B cell (primary cell): ENCODE measurements around the gene ZBP1. TPM values are rescaled to one million over a fixed set of nuclear protein-coding genes. Genes with fewer than 3 reads are reported as not detected.

ENCODE experiments used
- ATAC-seq: fragments of 200-7000 bp; cut with Tn5 transposase; one replicate; pipeline ENCODE4 v1.10.0; 2021; ENCODE audit warnings: low read depth, mild to moderate bottlenecking, moderate number of reproducible peaks, moderate library complexity
- CTCF ChIA-PET: fragments of 350-600 bp; sonication (Branson Sonifier 250); formaldehyde crosslinking; loops from one replicate; lab custom pipeline; 2021; ENCODE audit warnings: antibody characterized with exemption, inconsistent platforms; lab: Charles Lee
- POLR2A ChIA-PET: fragments of 350-600 bp; sonication (Branson Sonifier 250); formaldehyde crosslinking; loops from one replicate; lab custom pipeline; 2021; ENCODE audit warnings: antibody characterized with exemption; lab: Charles Lee
- DNase-seq: peaks from one replicate; pipeline ENCODE4 v3.0.0; 2013
- H2AFZ ChIP-seq: 2 replicates; pipeline ENCODE4 v1.6.1; 2012; ENCODE audit warnings: mild to moderate bottlenecking, low read depth, low read length; ENCODE audit not compliant: insufficient read depth, poor library complexity, severe bottlenecking
- H3K27ac ChIP-seq, 2 donors: 1 replicate in 1 of 2; 2 replicates in 1 of 2; pipeline ENCODE4 v1.5.1; 2012 to 2013; ENCODE audit warnings: low read length in 2 of 2, mild to moderate bottlenecking in 2 of 2, moderate library complexity in 1 of 2
- H3K27me3 ChIP-seq, 4 experiments: fragments of 200-600 bp in 1 of 4; sonication (generic) in 1 of 4; replicated peaks in 1 of 4; 1 replicate in 2 of 4; 2 replicates in 2 of 4; pipeline versions ENCODE4 v1.6.1 to v1.7.0; 2013 to 2016; ENCODE audit warnings: low read length in 3 of 4, mild to moderate bottlenecking in 2 of 4, mixed read lengths in 1 of 4, moderate library complexity in 1 of 4; ENCODE audit not compliant: insufficient read depth in 4 of 4, control insufficient read depth in 3 of 4; ENCODE audit errors: control extremely low read depth in 1 of 4
- H3K36me3 ChIP-seq, 2 experiments: replicated peaks in 1 of 2; 1 replicate in 1 of 2; 2 replicates in 1 of 2; pipeline versions ENCODE4 v1.6.1 to v1.7.1; 2013; ENCODE audit warnings: low read length in 1 of 2; ENCODE audit not compliant: insufficient read depth in 2 of 2, control insufficient read depth in 1 of 2; ENCODE audit errors: control extremely low read depth in 1 of 2, extremely low read depth in 1 of 2
- H3K4me1 ChIP-seq, 2 donors: fragments of 200-600 bp in 1 of 2; sonication (generic) in 1 of 2; 1 replicate in 1 of 2; 2 replicates in 1 of 2; pipeline versions ENCODE4 v1.5.1 to v1.6.1; 2013 to 2017; ENCODE audit warnings: low read length in 2 of 2; ENCODE audit not compliant: control insufficient read depth in 2 of 2, insufficient read depth in 2 of 2
- H3K4me2 ChIP-seq: replicated peaks from 2 replicates; pipeline ENCODE3; 2012; ENCODE audit warnings: mild to moderate bottlenecking, low read depth, low read length; ENCODE audit not compliant: poor library complexity, severe bottlenecking
- H3K4me3 ChIP-seq, 5 experiments: fragments of 200-600 bp in 1 of 5; sonication (generic) in 1 of 5; 1 replicate in 3 of 5; 2 replicates in 2 of 5; pipeline versions ENCODE4 v1.5.1 to v1.7.0; 2011 to 2016; ENCODE audit warnings: low read length in 4 of 5, mild to moderate bottlenecking in 4 of 5, low read depth in 2 of 5, control low read depth in 1 of 5, moderate library complexity in 1 of 5; ENCODE audit not compliant: insufficient read depth in 1 of 5; ENCODE audit errors: control extremely low read depth in 1 of 5, extremely low read depth in 1 of 5
- H3K79me2 ChIP-seq: fragments of 200-600 bp; sonication (generic); one replicate; pipeline ENCODE4 v1.6.0; 2016; ENCODE audit warnings: low read length; ENCODE audit not compliant: control insufficient read depth, insufficient read depth
- H3K9ac ChIP-seq: fragments of 200-600 bp; sonication (generic); 2 replicates; pipeline ENCODE4 v1.6.1; 2017; ENCODE audit warnings: mild to moderate bottlenecking, low read length, moderate library complexity
- H3K9me3 ChIP-seq, 3 donors: one replicate each; pipeline versions ENCODE4 v1.6.1 to v1.7.1; 2013; ENCODE audit warnings: low read length in 2 of 3; ENCODE audit not compliant: control insufficient read depth in 2 of 3, insufficient read depth in 1 of 3; ENCODE audit errors: control extremely low read depth in 1 of 3
- H4K20me1 ChIP-seq: 2 replicates; pipeline ENCODE4 v1.6.0; 2012; ENCODE audit warnings: mild to moderate bottlenecking, low read length; ENCODE audit not compliant: insufficient read depth, control insufficient read depth, poor library complexity, severe bottlenecking
- H3K27ac Mint-ChIP-seq: one replicate; pipeline ENCODE4 v1.8.0; 2021; ENCODE audit warnings: mixed read lengths
- H3K27me3 Mint-ChIP-seq: one replicate; pipeline ENCODE4 v1.8.0; 2021; ENCODE audit warnings: mixed read lengths
- H3K4me1 Mint-ChIP-seq: one replicate; pipeline ENCODE4 v1.8.0; 2021; ENCODE audit warnings: mixed read lengths
- H3K4me3 Mint-ChIP-seq: one replicate; pipeline ENCODE4 v1.8.0; 2021; ENCODE audit warnings: mixed read lengths
- H3K9me3 Mint-ChIP-seq: one replicate; pipeline ENCODE4 v1.8.0; 2022; ENCODE audit warnings: mixed read lengths; ENCODE audit not compliant: insufficient read depth
- EZH2 ChIP-seq: IDR thresholded peaks from 2 replicates; pipeline ENCODE4 v1.6.1; 2012; ENCODE audit warnings: borderline replicate concordance, low read depth, mild to moderate bottlenecking, moderate library complexity, low read length; ENCODE audit not compliant: insufficient read depth, poor library complexity, severe bottlenecking
- WGBS: methylation state at CpG from one replicate; pipeline ENCODE4 v1.1.5; 2013; ENCODE audit warnings: missing lambda C conversion rate; ENCODE audit not compliant: insufficient coverage; 5-methylcytosine and 5-hydroxymethylcytosine counted together
- intact Hi-C: fragments of 100-400 bp; cut with micrococcal nuclease; formaldehyde crosslinking; loops from one replicate; pipeline ENCODE4 v1.10.0; 2022
- polyA plus RNA-seq: library from polyadenylated mRNA; depleted of rRNA; stranded (reverse); fragments of >200 nt; gene quantifications from 2 replicates; pipeline ENCODE4 v1.2.3, GENCODE V29; 2012
- total RNA-seq, 2 donors: library from RNA; stranded (reverse); fragments of 120-200 nt in 1 of 2; gene quantifications; 1 replicate in 1 of 2; 2 replicates in 1 of 2; pipeline versions ENCODE4 v1.2.3 to v1.2.4, GENCODE V29; 2013 to 2022
- TF ChIP-seq, protein P1 (sequence below): fragments of 200-600 bp; IDR thresholded peaks from one replicate; pipeline ENCODE4 v1.8.0; 2022; ENCODE audit warnings: antibody characterized with exemption, mild to moderate bottlenecking

ZBP1 gene
- total and polyA plus RNA-seq, 2 donors (not counting 1 experiment from before 2014, with no cell fraction given) = 29.9 to 69.2 TPM

DNA sequence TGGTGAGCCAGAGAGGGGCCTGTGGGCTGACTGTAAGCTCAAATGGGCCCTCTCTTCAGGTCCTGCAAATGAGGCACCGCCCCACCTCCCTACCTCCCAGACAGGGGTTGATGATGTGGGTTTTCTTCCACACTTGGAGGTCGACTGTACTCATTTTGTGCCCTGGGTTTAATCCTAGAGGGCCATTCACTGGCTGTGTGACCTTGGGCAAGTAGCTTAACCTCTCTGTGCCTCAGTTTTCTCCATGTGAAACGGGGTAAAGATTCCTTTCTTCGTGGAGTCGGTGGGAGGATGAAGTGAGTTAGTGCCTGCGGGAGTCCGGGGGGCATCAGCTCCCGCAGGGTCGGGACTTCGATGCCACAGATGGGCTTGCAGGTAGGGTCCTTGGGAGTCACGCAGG, 23.9 kb downstream of the ZBP1 start:
- no peak overlapping the region for H3K4me3 ChIP-seq
- H3K4me3 Mint-ChIP-seq = no peak overlapping the region
- no peaks in the 10 kb centered on the region for H3K79me2 ChIP-seq
- peaks cover 0 to 14% (median 2%) of the 10 kb centered on the region in 4 experiments for H3K27me3 ChIP-seq
- H3K27ac ChIP-seq = no peak overlapping the region
- no peak for ATAC-seq
- no peaks in the 10 kb centered on the region for H3K9me3 Mint-ChIP-seq
- H3K27me3 Mint-ChIP-seq = peaks cover 6% of the 10 kb centered on the region
- no peak overlapping the region for H3K27ac Mint-ChIP-seq
- H3K4me2 ChIP-seq = peak overlapping the region; percentile 83
- intact Hi-C loops = no loop called here
- H3K9me3 ChIP-seq = peaks cover 0 to 2% (median 0%) of the 10 kb centered on the region in 3 donors
- H3K9ac ChIP-seq = no peak overlapping the region
- H2AFZ ChIP-seq = no peak overlapping the region
- WGBS = 74% methylated on average over 9 of the region's 11 CpGs
- CTCF ChIA-PET = interaction anchor here (0.6 to 11.4 kb wide), 42 partner anchors 10 to 1046 kb away, joined by 3 to 131 read pairs (median 4); partner anchors contain the start of gene ZBP1
- H3K4me1 ChIP-seq = peaks cover 10 to 26% of the 10 kb centered on the region in 2 donors
- no peaks in the 10 kb centered on the region for H4K20me1 ChIP-seq
- no peaks in the 10 kb centered on the region for H3K36me3 ChIP-seq
- POLR2A ChIA-PET = interaction anchor here (0.8 kb wide), 1 partner anchor 34 kb away, joined by 3 read pairs; no protein-coding TSS in a partner anchor
- H3K4me1 Mint-ChIP-seq = peaks cover 18% of the 10 kb centered on the region
- TF ChIP-seq EZH2 = no peak
- TF ChIP-seq, protein P1, sequence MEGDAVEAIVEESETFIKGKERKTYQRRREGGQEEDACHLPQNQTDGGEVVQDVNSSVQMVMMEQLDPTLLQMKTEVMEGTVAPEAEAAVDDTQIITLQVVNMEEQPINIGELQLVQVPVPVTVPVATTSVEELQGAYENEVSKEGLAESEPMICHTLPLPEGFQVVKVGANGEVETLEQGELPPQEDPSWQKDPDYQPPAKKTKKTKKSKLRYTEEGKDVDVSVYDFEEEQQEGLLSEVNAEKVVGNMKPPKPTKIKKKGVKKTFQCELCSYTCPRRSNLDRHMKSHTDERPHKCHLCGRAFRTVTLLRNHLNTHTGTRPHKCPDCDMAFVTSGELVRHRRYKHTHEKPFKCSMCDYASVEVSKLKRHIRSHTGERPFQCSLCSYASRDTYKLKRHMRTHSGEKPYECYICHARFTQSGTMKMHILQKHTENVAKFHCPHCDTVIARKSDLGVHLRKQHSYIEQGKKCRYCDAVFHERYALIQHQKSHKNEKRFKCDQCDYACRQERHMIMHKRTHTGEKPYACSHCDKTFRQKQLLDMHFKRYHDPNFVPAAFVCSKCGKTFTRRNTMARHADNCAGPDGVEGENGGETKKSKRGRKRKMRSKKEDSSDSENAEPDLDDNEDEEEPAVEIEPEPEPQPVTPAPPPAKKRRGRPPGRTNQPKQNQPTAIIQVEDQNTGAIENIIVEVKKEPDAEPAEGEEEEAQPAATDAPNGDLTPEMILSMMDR = no peak
- DNase-seq = peak; percentile 27
